Ovary (tissue), 3 donors: ENCODE results near the gene MRPL45.

ENCODE experiments used
- CTCF ChIP-seq, 3 donors: fragments of 450-650 bp in 2 of 3; fragments of 200-600 bp in 1 of 3; IDR thresholded peaks; one replicate each; pipeline versions ENCODE4 v1.5.1 to v1.8.0; 2016 to 2022; ENCODE audit warnings: antibody characterized with exemption in 3 of 3, mild to moderate bottlenecking in 1 of 3
- EP300 ChIP-seq: sonication (generic); formaldehyde crosslinking; IDR thresholded peaks from one replicate; pipeline ENCODE4 v1.6.1; 2017; ENCODE audit warnings: antibody characterized with exemption
- POLR2A ChIP-seq: fragments of 450-650 bp; IDR thresholded peaks from one replicate; pipeline ENCODE4 v1.6.1; 2017; ENCODE audit warnings: antibody characterized with exemption, mild to moderate bottlenecking, moderate library complexity
- donor health status: DM: no; HTN: no; CAD: no.

GRCh38 chr17:38351412-38352222 lies 54.6 kb downstream of the MRPL45 start, which contains the start of gene SOCS7:
- TF ChIP-seq CTCF (IDR thresholded peaks at IDR 0.05) (no peak), EP300 (no peak), POLR2A (peak; percentile 79)
